Measurements from ENCODE around the gene RNASEH2B. TPM values are rescaled to one million over a fixed set of nuclear protein-coding genes. Genes with fewer than 3 reads are reported as not detected.
A peak's percentile ranks its signal among the peaks of the same experiment; 100 is the strongest.

Gene RNASEH2B
- total RNA-seq, 1 donor, result 43.1 TPM

DNA sequence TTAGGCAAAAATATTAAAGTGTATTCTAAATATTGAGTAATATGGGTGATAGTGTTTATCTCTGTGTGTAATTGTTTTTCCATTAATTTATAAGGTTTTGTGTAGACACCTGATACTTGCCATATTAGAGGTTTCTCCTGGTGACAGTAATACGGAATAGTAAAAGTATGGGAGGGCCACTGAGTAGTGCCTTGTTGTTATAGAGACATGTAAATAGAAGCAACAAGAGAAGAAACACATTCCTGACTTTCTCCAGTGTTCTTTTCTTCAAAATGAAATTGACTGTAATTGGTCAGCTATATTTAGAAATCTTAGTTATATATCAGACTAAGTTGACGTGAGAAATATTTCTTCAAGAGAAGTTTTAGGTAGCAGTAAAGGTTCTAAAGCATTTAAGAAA is 18.5 kb downstream of the RNASEH2B start:
- TF ChIP-seq, protein P1, sequence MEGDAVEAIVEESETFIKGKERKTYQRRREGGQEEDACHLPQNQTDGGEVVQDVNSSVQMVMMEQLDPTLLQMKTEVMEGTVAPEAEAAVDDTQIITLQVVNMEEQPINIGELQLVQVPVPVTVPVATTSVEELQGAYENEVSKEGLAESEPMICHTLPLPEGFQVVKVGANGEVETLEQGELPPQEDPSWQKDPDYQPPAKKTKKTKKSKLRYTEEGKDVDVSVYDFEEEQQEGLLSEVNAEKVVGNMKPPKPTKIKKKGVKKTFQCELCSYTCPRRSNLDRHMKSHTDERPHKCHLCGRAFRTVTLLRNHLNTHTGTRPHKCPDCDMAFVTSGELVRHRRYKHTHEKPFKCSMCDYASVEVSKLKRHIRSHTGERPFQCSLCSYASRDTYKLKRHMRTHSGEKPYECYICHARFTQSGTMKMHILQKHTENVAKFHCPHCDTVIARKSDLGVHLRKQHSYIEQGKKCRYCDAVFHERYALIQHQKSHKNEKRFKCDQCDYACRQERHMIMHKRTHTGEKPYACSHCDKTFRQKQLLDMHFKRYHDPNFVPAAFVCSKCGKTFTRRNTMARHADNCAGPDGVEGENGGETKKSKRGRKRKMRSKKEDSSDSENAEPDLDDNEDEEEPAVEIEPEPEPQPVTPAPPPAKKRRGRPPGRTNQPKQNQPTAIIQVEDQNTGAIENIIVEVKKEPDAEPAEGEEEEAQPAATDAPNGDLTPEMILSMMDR (IDR thresholded peaks at IDR 0.05; ENCODE audit: insufficient read depth, low read length), result no peak
- no peak overlapping the region for H3K4me3 ChIP-seq (ENCODE audit: low read depth, low read length)
- DNase-seq (ENCODE audit: low read depth), result no peak

DNA sequence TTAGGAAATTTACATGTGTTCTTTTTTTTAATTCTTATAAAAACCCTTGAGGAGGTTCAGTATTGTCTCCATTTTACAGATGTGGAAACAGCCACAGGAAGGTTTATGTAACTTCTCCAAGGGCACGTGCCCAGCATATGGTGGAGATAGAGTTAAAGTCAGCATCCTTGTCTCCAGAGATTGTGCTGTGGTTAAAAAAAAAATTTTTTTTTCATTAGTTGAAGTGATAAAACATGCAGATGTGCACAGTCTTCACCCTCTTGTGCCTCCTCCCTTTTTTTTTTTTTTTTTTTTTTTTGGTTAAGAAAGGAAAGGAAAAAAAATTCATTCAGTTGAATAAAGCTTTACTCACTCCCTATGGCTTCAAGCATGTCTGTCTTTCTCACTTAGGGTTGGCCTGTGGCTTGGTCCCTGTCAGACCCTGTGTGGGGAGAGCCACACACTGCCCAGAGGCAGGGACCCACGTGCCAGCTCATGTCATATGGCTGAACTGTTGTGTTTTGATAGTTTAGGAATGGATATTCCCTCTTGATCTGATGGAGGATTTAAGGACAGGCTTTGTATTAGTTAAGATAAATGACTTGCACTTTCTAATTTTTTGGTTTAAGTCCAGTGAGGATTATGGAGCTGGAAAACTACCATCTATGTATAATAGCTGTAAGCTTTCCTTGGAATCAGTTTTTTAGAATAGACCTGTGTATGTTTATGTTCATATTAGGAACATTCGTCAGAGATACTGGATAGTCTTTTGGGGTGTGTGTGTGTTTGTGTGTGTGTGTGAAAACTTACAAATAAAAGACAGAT is 19.3 kb downstream of the RNASEH2B start:
- H3K4me3 ChIP-seq (ENCODE audit: low read depth, low read length), result no peak overlapping the region
- DNase-seq (ENCODE audit: low read depth), result no peak
- TF ChIP-seq, protein P1 (IDR thresholded peaks at IDR 0.05; ENCODE audit: insufficient read depth, low read length), result no peak

DNA sequence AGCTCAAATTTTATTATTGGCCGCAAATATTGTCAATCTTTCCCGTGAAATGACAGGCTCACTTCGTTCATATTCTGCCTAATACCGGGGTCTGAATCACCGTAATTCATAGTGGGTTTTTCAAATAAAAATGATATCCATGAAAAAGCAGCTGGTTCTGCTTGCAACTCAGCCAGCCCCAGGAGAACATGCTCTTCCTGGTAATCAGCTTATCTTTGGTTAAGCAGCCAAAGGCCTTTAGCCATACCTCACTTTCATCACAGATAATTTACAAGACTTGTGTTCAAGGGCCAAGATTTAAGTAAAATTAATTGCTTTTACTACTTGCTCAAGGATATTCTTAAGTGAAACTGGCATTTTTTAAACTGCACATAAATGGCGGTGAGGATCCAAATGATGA is 22.5 kb downstream of the RNASEH2B start:
- no peak overlapping the region for H3K4me3 ChIP-seq (ENCODE audit: low read depth, low read length)
- no peak for DNase-seq (ENCODE audit: low read depth)
- TF ChIP-seq, protein P1 (IDR thresholded peaks at IDR 0.05; ENCODE audit: insufficient read depth, low read length), result no peak

DNA sequence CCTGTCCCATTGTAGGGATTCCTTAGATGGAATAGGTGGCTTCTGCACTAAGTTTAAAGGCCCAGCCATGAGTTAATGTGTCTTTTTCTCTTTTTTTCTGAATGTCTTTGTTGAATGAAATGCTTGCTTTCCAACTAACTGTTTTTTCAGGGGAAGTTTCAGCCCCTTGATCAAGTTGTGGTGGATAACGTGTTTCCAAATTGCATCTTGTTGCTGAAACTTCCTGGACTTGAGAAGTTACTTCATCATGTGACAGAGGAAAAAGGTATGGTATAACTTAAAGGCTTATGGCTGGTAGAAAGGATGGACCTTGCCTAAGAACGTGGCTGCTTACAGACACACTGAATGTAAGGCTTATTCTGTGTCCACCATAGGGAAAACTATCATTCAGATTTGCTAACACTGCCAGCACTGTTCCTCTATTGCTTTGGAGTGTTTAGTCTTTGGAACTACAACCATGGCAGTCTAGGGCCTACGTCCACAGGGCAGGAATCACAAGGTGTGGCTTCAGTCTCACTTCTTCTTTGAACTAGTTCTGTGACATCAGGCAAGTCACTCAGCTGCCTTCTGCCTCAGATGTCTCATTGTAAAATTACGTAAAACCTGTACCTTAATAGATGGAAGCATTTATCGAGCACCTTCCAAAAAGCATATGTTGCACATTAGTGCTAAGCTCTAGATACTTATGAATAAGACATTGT is 25.3 kb downstream of the RNASEH2B start:
- H3K4me3 ChIP-seq (ENCODE audit: low read depth, low read length), result no peak overlapping the region
- TF ChIP-seq, protein P1 (IDR thresholded peaks at IDR 0.05; ENCODE audit: insufficient read depth, low read length), result no peak
- no peak for DNase-seq (ENCODE audit: low read depth)

DNA sequence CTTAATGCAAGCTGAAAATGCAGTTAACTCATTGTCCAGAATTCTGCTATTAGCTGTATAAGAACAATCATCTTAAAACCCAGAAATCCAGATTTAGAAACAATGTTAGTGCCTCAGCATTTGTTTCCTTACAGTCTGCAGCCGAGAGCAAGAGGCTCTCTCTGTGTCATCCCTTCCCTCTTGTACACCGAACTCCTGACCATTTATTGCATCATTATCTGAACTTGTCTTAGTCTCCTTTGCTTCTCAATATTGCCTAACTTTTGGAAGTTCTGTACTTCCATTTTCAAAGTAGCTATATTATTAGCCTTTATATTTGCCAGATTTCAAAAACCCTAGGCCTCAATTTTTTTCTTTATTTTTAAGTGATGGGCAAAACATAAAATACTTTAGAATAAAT is 27.1 kb downstream of the RNASEH2B start:
- TF ChIP-seq, protein P1 (IDR thresholded peaks at IDR 0.05; ENCODE audit: insufficient read depth, low read length), result no peak
- peak; percentile 45 for DNase-seq (ENCODE audit: low read depth)
- no peak overlapping the region for H3K4me3 ChIP-seq (ENCODE audit: low read depth, low read length)

DNA sequence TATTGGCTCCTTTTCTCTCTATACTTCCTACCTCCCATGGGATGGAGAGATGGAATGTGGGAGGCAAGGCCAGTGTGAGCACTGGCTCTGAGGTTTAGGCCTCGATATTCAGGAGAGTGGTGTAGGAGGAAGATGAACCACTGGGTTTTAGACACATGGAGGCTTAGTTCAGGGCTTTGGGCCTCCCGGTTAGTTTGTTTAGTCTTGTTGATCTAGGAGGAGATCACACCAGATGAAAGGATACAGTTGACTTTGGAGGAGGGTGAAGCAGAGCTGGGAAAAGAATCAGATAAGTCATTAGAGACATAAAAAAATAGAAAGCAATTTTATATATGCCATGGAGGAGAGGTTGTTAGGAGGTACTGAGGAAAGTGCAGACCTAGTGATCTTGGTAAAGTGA is 30.9 kb downstream of the RNASEH2B start:
- DNase-seq (ENCODE audit: low read depth), result no peak
- TF ChIP-seq, protein P1 (IDR thresholded peaks at IDR 0.05; ENCODE audit: insufficient read depth, low read length), result no peak
- H3K4me3 ChIP-seq (ENCODE audit: low read depth, low read length), result no peak overlapping the region

Data from fibroblast of the aortic adventitia (primary cell).